SK-N-MC (cell line): ENCODE measurements around the gene SNX21.

Experiments used
- EZH2 ChIP-seq: fragments of 200-600 bp; sonication (generic); IDR thresholded peaks from one replicate; pipeline ENCODE4 v1.6.1; 2017; ENCODE audit warnings: antibody characterized with exemption
- FOXP2 ChIP-seq: optimal IDR thresholded peaks from 2 replicates; pipeline ENCODE3; 2011; ENCODE audit warnings: mild to moderate bottlenecking, moderate library complexity; ENCODE audit not compliant: insufficient read depth; ENCODE audit errors: extremely low read length, control extremely low read depth
- POLR2AphosphoS5 ChIP-seq: IDR thresholded peaks from 2 replicates; pipeline ENCODE4 v1.6.1; 2012; ENCODE audit warnings: mild to moderate bottlenecking, low read depth, low read length, borderline replicate concordance

DNA sequence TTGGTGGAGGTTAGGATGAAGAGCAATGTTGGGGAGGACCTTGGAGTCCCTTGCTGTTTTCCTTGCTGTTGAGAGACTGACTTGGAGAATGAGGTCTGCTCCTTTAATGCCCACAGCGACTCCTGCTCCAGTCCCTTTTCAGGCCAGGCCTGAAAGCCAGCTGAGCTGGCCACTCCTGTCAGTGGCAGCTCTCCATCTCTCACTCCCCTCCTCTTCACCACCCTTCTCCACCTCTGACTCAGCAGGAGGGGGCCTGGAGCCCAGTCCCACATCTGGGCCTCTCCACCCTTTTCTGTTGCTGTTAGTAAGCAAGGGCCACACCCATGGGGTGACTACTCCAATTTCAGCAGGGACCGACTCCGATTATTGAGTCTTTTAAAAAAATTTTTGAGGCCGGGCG is 2.2 kb downstream of the SNX21 start:
- no peak for TF ChIP-seq EZH2
- no peak for TF ChIP-seq POLR2AphosphoS5
- no peak for TF ChIP-seq FOXP2
